AG10803 (cell line): ENCODE data around the gene SSBP3.

ENCODE experiments used
- DNase-seq: peaks from one replicate; pipeline ENCODE4 v3.0.0; 2010; ENCODE audit warnings: low read depth
- H3K4me3 ChIP-seq: 2 replicates; pipeline ENCODE4 v1.5.1; 2011; ENCODE audit warnings: mild to moderate bottlenecking, low read length, control low read depth
- TF ChIP-seq, protein P1 (sequence below): conservative IDR thresholded peaks from 2 replicates; pipeline ENCODE4 v1.5.1; 2011; ENCODE audit warnings: mild to moderate bottlenecking, low read length, control low read depth, inconsistent platforms

The SSBP3 gene

DNA sequence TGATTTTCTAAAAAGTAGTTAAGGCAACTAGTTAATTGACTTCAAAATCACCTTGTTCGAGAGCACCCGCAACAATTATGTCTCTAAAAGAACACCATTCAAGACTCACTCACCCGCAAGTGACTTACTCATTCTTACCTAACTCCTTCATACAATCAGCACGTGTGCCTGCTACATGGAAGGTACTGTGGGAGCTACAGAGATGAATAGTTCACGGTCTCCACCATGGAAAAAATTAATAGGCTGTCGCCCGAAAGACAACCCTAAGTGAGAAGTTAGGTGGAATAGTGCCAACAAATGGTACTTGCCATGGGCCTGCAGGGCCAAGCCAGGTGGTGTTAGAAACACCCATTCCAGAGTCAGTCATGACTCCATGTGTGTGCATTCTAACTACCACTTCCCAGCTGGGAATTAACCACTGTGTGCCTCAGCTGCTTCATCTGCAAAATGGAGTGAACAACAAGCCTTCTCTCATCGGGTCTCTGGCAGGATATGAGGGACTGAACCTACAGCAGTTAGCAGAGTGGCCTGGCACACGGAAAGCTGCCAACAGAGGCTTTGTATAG is 7.1 kb downstream of the SSBP3 start:
- TF ChIP-seq, protein P1, sequence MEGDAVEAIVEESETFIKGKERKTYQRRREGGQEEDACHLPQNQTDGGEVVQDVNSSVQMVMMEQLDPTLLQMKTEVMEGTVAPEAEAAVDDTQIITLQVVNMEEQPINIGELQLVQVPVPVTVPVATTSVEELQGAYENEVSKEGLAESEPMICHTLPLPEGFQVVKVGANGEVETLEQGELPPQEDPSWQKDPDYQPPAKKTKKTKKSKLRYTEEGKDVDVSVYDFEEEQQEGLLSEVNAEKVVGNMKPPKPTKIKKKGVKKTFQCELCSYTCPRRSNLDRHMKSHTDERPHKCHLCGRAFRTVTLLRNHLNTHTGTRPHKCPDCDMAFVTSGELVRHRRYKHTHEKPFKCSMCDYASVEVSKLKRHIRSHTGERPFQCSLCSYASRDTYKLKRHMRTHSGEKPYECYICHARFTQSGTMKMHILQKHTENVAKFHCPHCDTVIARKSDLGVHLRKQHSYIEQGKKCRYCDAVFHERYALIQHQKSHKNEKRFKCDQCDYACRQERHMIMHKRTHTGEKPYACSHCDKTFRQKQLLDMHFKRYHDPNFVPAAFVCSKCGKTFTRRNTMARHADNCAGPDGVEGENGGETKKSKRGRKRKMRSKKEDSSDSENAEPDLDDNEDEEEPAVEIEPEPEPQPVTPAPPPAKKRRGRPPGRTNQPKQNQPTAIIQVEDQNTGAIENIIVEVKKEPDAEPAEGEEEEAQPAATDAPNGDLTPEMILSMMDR, result no peak
- no peak overlapping the region for H3K4me3 ChIP-seq
- DNase-seq, result no peak

DNA sequence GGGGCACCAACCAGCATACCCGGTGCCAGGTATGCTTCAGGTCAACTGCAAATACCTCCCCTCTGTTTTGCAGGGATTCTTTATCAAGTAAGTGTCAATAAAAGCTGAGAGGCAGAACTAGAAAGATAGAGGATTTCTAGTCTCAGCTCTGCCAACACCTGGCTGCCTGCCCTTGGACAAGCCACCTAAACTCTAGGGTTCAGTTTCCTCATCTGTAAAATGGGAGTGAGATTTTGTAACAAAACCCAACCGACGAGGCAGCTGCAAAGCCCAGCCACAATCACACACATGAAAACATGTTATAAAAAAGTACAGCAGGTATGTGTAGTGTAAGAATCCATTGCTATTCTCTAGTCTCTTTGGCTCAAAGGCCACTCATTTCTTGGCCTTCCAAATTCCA is 8.2 kb downstream of the SSBP3 start:
- DNase-seq, result no peak
- H3K4me3 ChIP-seq, result no peak overlapping the region
- TF ChIP-seq, protein P1, result no peak

DNA sequence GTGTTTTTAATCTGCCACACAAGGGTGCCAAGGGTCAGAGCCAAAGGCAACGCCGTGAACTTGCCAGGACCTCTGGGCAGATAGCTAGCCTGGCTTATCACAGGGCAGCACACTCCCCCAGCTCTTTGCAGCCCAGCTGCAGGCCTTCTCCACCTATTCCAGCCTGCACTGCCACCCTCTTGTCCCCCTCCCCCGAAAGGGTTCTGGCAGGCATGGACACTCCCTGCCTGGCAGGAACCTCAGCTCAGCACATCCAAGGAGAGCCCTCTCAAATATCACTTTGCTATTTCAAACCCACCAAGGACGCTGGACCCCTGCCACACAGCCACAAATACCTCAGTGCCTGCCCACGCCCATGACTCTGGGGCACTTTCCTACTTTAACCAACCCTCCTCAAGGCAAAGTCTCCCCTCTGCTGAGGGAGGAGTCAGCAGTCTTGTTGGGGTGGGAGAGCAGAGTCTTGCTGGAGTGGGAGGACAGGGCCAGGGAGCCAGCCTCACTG is 9.1 kb downstream of the SSBP3 start:
- H3K4me3 ChIP-seq, result no peak overlapping the region
- TF ChIP-seq, protein P1, result no peak
- no peak for DNase-seq

DNA sequence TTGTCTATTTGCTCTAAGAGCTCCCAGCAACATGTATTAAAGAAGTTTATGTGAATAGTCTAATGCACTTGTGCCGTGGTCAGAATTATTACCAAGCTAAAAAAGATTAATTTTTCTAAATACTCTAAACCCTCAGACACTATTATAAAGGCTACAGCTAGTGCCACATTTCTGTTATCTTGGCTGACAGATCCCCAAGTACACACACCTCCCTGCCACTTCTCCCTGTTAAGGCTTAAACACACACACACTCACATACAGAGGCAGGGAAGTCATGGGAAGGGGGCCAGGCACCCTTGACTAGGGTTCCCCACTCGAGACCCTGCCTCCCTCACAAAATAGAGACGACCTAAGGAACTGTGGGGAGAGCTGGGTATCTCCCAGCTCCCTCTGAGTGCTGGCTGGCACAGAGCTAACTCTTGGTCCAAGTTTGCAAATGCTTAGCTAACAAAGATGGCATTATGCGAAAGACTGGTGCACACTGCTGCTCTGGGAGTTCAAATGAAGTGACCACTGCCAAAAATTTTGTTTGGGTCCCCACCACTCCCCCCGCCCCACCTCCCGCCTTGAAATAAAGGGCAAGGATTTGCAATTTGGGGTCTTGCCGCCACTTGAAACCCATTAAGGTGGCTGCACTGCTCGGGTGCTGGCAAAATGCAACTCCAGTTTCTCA is 9.8 kb downstream of the SSBP3 start:
- no peak overlapping the region for H3K4me3 ChIP-seq
- no peak for DNase-seq
- TF ChIP-seq, protein P1, result no peak

DNA sequence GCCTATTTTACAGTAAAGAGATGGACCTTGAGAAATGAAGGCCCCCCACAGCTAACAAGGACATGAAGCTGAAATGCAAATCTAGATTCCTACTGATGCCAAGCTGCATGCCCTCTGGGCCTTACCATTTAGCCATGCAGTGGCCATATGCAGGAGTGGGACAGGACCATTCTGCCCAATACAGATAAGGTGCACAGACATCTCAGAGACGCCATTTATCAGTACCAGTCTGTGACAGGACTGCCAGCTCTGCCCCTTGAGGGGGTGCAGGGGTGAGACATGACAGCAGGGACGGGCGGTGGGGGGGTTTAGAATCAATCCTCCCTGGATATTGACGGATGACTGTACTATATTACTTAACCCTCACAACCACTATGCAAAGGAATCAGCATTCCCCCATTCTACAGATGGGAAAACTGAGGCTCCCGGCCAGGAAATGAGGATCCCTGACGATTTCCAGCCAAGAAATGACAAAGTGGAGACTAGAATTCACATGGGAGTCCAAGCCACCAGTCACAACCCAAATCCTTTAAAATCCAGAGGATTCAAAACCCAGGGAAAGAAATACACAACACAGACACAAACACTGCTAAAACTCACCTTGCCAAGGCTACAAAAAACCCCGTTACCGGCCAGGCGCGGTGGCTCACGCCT is 10.8 kb downstream of the SSBP3 start:
- TF ChIP-seq, protein P1, result no peak
- DNase-seq, result no peak
- H3K4me3 ChIP-seq, result no peak overlapping the region

DNA sequence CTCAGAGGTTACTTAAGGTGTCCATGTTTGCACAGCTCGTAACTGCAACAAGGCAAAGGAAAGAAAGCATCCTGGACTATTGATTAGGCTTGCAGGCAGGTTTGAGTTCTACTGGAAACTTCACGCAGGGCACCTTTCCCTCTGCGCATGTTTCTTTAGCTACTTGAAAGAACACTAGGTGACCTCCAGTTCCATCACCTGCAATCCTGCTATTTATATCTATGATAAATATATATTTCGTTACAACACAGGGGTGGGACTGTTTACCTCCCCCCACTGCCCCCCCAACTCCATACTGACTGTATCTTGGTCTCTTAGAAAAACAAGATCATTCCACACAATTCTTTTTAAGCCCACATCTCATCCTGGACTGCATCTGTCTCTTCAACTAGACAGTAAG is 12.1 kb downstream of the SSBP3 start:
- TF ChIP-seq, protein P1, result no peak
- no peak for DNase-seq
- H3K4me3 ChIP-seq, result no peak overlapping the region

DNA sequence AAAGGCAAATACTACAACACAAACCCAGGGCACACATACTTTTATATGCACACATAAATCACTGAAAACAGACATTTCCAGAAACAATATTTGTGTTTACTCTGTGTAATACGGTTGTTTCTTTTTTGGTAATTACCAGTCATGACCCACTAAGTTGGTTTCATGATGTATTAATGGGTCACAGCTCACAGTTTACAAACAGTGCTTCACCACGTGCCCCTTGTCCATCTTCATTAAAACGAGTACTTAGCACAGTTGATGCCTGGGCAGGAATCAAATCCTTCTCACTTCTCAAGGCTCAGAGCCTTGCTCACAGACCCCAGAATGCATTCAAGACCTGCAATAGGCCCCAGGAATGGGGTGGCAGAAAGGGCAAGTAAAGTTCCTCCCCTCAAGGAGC is 13.8 kb downstream of the SSBP3 start:
- TF ChIP-seq, protein P1, result no peak
- no peak for DNase-seq
- H3K4me3 ChIP-seq, result no peak overlapping the region
